Motor neuron (in vitro differentiated cells): ENCODE data around the gene PHLPP1. TPM values are rescaled to one million over a fixed set of nuclear protein-coding genes. Genes with fewer than 3 reads are reported as not detected.
A peak's percentile ranks its signal among the peaks of the same experiment; 100 is the strongest.
"Not testable (repeated sequence)": the region's sequence is repeated elsewhere in the genome, so short reads cannot be mapped to it uniquely, and the experiment has no call there.

Experiments used
- ATAC-seq, 8 experiments: fragments of 200-7000 bp; cut with Tn5 transposase; replicated peaks in 6 of 8; 2 replicates each; pipeline ENCODE4 v1.8.0; 2021; ENCODE audit warnings: mild to moderate bottlenecking in 8 of 8, moderate library complexity in 8 of 8
- H3K27ac ChIP-seq, 2 donors: fragments of 250-450 bp; sonication (Bioruptor Pico); 2 replicates each; pipeline ENCODE4 v1.9.0; 2021; ENCODE audit warnings: antibody characterized with exemption in 2 of 2, mild to moderate bottlenecking in 2 of 2, moderate library complexity in 1 of 2
- H3K4me1 ChIP-seq, 2 donors: fragments of 250-450 bp; sonication (Bioruptor Pico); replicated peaks in 1 of 2; 2 replicates each; pipeline ENCODE4 v1.6.1; 2021; ENCODE audit warnings: antibody characterized with exemption in 2 of 2, mild to moderate bottlenecking in 2 of 2, moderate library complexity in 1 of 2
- H3K4me3 ChIP-seq, 5 donors: fragments of 250-450 bp; sonication (Bioruptor Pico); 2 replicates each; pipeline ENCODE4 v1.9.0; 2021; ENCODE audit warnings: antibody characterized with exemption in 5 of 5, mild to moderate bottlenecking in 5 of 5, moderate library complexity in 4 of 5
- WGBS, 10 experiments: fragments of 450-650 bp; shearing (Covaris generic); methylation state at CpG; one replicate each; pipeline ENCODE4 v1.0.0; 2022; 5-methylcytosine and 5-hydroxymethylcytosine counted together
- in situ Hi-C, 9 experiments: fragments of 400-800 bp; cut with MboI; loops; one replicate each; pipeline ENCODE4 v1.15.0; 2021; ENCODE audit warnings: low sequenced_read_pairs in 9 of 9, low pct_unique_long_range_greater_than_20kb in 2 of 9; ENCODE audit not compliant: unreplicated experiment in 9 of 9
- total RNA-seq, 8 experiments: library from RNA; unstranded; fragments of 300-600 nt; gene quantifications; 2 replicates each; pipeline versions ENCODE4 v1.2.3 to v1.2.4, GENCODE V29; 2022

PHLPP1 gene
- total RNA-seq, 8 experiments from 2014 or later, result 3.3 to 14.4 (median 12.1) TPM

DNA sequence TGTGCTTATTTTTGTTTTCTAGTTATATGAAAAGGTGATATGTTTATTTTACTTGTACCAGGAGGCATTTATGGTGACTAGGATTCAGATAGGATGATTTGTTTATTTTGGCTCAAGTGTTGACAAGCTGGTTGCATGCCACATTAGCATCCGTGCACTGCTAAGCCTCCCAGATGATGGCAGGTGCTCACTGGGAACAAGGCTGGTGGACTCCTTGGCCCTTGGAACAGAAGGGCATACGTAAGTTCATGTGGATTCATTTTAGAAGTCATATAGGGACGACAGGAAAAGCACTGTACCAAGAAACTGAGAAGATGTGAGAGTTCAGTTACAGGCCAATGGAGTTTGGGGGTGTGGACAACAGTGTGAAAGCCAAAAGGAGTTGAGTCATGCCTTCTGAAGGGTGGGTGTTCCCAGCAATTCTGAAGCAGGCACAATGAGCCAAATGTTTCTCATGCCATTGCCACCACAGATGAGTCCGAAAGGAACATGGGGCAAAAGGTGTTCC is 166.2 kb downstream of the PHLPP1 start:
- in situ Hi-C loops, result no loop called here
- H3K4me3 ChIP-seq, result no peak overlapping the region
- peak in 3 of 8 experiments; percentile 77 to 90 (median 84) for ATAC-seq
- H3K27ac ChIP-seq, result no peak overlapping the region
- WGBS, 10 experiments, result 6 to 100% (median 74%) methylated on average over 1 to 3 of the region's 4 CpGs; no CpG with 5 or more reads in 1 of the 10 experiments
- peaks cover 13 to 14% of the 10 kb centered on the region in 2 donors for H3K4me1 ChIP-seq

DNA sequence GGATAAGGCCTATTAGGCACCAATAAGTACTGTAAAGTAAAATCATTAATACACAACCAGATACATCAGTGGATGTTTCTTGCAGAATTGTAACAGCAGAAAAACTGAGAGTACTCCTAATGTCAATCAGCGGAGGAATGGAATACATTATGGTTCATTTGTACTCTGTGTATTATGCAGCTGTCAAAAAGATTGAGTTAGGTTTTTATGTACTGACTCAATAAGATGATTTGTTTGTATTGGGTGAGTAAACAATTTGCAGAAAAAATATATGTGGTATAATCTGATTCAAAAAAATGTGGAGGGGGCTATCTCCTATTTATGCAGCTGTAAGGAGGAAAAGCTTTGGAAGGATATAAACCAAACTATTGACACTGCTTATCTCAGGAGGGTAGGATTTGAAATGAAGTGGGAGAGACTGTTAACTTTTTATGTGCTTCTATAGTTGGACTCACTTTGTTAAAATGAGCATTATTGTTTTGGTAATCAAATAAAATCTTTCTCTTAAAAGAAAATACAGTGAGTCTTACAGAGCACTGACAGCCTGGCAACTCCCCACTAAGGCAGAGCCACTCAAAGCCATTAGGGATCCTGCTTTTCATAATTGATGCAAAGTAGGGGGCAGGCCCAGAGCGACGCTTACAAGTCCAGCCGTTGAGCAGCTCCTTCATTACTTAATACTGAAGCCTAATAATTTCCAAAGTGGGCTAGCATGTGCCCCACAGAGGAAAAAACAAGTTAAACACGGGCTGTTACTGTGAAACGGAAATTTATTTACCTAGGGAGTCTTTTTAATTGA is 168.8 kb downstream of the PHLPP1 start:
- ATAC-seq, result peak in 7 of 8 experiments; percentile 11 to 76 (median 57)
- WGBS, 10 experiments, result 62 to 94% (median 80%) methylated on average over 2 to 6 of the region's 6 CpGs; no CpG with 5 or more reads in 3 of the 10 experiments
- in situ Hi-C loops, result no loop called here
- no peak overlapping the region for H3K4me3 ChIP-seq
- no peaks in the 10 kb centered on the region for H3K4me1 ChIP-seq
- H3K27ac ChIP-seq, result no peak overlapping the region

DNA sequence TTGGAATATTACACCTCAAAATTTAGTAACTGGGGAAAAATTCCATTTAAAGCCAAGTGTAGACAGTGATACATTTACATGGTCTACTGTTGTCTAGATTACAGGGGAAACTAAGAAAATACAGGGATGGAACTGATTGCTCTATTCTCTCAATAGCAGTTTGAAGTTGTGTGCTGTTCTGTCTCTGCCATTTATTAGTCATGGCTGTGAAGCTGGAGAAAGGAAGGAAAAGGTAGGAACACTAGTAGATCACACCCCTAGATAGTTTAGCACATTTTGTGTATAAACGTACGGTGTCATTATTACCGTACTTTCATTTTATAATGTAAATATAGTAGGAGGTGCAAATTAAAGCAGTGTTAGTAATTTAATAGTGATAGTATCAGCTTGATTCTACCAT is 170.5 kb downstream of the PHLPP1 start:
- in situ Hi-C loops, result no loop called here
- ATAC-seq, result no peak
- WGBS, 10 experiments, result 60 to 100% (median 94%) methylated on average over 1 to 3 of the region's 3 CpGs; no CpG with 5 or more reads in 2 of the 10 experiments
- Histone ChIP-seq H3K4me1 (no peaks in the 10 kb centered on the region), H3K27ac (no peak overlapping the region), H3K4me3 (no peak overlapping the region)

DNA sequence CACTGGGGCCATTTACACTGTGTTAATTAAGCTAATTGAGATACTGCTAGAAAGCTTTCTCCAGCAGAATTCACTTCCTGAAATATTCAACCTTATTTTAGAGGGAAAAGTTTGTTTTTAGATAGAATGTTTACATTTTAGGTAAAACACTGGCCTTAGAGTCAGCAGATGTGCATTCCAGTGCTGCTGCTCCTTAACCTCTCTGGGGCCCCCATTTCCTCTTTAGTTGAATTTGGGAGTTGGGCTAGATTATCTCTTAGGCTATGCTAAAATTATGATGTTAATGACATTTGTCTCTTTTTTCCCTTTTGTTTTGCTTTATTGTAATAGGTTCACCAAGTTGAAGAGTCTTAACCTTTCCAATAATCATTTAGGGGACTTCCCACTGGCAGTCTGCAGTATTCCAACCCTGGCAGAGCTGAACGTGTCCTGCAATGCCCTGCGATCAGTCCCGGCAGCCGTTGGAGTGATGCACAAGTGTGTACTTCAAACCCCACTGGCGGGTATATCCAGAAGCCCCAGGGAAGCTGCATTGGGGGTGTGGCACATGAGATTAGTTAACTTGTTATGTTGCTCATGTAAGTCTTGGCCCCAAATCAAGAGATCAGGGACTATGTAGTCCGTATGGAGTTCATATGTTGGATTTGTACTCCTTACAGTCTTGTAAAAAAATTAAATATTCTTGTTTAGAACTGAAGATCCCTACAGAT is 179.5 kb downstream of the PHLPP1 start:
- H3K4me1 ChIP-seq, result no peaks in the 10 kb centered on the region
- in situ Hi-C loops, result no loop called here
- WGBS, 10 experiments, result 67 to 100% (median 95%) methylated on average over 1 to 6 of the region's 6 CpGs; no CpG with 5 or more reads in 1 of the 10 experiments
- no peak overlapping the region for H3K4me3 ChIP-seq
- ATAC-seq, result no peak
- H3K27ac ChIP-seq, result no peak overlapping the region

DNA sequence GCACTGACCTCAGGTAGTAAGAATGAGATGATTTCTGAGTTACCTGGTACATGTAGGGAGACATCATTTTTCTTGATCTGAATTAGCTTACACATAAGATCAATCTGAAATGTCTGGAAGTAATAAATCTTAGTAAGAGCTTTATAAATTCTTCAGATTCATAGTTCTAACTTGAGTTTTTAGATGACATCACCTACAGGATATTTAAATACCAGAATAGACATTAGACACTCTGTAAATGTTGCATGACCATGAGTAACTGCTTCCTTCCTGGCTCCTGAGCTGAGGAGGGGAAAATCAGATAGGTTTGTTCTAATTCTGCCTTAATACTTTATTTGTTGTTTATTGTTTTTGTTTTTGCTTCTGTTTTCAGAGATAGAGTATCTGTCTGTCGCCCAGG is 181.8 kb downstream of the PHLPP1 start:
- WGBS, 10 experiments, result 43 to 100% (median 86%) methylated on average over 1 of the region's 1 CpG; no CpG with 5 or more reads in 7 of the 10 experiments
- H3K27ac ChIP-seq, result no peak overlapping the region
- ATAC-seq, result peak in 1 of 8 experiments; percentile 68
- in situ Hi-C loops, result no loop called here
- H3K4me3 ChIP-seq, result no peak overlapping the region
- no peaks in the 10 kb centered on the region for H3K4me1 ChIP-seq

DNA sequence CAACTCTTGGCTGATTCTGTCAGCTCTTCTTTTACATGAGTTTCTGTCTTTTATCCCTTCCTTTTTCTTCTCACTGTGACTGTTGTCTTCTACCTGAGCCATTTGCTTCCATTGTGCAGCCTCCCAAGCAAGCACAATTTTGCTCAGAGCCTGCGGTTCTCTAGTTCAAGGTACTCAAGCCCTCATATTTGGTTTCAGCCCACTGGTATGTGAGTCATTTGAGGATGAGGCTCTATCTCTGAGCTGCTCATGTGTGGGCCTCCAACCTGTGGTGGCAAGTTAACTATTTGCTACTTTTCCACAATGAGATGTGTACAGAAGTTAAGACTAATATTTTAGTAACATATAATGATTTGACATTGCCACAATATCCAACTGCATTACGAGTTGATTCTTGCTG is 183.0 kb downstream of the PHLPP1 start:
- H3K4me1 ChIP-seq, result no peaks in the 10 kb centered on the region
- no peak for ATAC-seq
- H3K4me3 ChIP-seq, result no peak overlapping the region
- H3K27ac ChIP-seq, result no peak overlapping the region
- in situ Hi-C loops, result no loop called here
- 77 to 100% (median 95%) methylated on average over 1 to 2 of the region's 2 CpGs for WGBS, 10 experiments

DNA sequence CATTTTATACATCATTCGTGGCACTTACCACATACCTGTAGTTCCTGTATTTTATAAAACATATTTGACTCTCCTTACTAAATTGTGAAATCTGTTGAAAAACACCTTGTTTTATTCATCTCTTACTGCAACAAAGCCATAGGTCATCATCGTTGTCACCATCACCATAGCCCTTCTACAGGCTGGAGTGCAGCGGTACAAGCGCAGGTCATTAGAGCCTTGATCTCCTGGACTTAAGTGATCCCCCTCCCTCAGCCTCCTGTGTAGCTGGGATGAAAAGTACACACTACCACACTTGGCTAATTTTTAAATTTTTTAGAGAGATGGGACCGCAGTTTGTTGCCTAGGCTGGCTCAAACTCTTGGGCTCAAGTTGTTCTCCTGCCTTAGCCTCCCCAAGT is 184.2 kb downstream of the PHLPP1 start:
- Histone ChIP-seq H3K27ac (no peak overlapping the region), H3K4me1 (no peaks in the 10 kb centered on the region), H3K4me3 (no peak overlapping the region)
- in situ Hi-C loops, result no loop called here
- WGBS, 10 experiments, result 83 to 100% (median 93%) methylated on average over 1 to 4 of the region's 5 CpGs; no CpG with 5 or more reads in 2 of the 10 experiments
- ATAC-seq, result no peak

DNA sequence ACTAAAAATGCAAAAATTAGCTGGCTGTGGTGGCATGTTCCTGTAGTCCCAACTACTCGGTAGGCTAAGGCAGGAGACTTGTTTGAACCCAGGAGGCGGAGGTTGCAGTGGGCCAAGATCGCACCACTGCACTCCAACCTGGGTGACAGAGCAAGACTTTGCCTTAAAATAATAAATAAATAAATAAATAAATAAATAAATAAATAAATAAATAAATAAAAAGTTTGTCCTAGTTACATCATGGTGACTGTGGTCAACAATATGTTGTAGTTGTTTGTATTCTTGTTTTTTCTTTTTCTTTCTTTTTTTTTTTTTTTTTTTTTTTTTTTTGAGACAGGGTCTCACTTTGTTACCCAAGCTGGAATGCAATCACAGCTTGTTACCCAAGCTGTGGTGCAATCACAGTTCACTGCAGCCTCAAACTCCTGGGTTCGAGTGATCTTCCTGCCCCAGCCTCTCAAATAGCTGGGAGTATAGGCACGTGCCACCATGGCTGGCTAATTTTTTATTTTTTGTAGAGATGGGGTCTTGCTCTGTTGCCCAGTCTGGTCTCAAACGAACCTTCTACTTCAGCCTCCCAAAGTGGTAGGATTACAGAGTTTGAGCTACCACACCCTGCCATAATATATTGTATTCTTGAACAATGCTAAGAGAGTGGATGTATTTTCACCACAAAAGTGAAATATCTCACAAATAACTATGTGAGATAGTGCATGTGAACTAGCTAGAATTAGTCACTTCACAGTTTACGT is 185.0 kb downstream of the PHLPP1 start:
- Histone ChIP-seq H3K4me1 (no peaks in the 10 kb centered on the region), H3K4me3 (no peak overlapping the region), H3K27ac (no peak overlapping the region)
- in situ Hi-C loops, result no loop called here
- ATAC-seq, result no peak
- WGBS, 10 experiments, result 81 to 100% (median 96%) methylated on average over 1 to 6 of the region's 7 CpGs

DNA sequence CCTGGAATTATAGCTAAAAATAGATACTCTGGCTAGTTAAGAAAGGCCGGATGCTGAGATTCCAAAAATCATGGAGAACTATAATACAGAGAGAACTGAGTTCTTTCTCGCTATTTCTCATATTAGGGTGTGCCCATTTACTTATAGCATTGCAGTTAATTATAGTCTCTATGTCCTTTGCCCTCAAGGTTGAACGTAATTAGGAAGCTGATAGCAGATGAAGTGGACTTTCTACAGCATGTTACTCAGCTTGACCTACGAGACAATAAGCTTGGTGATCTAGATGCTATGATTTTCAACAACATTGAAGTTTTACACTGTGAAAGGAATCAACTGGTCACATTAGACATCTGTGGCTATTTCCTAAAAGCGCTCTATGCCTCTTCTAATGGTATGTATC is 187.4 kb downstream of the PHLPP1 start:
- in situ Hi-C loops, result no loop called here
- Histone ChIP-seq H3K4me1 (no peaks in the 10 kb centered on the region), H3K4me3 (no peak overlapping the region), H3K27ac (no peak overlapping the region)
- WGBS, 10 experiments, result 75 to 100% (median 95%) methylated on average over 1 to 5 of the region's 5 CpGs
- ATAC-seq, result no peak

DNA sequence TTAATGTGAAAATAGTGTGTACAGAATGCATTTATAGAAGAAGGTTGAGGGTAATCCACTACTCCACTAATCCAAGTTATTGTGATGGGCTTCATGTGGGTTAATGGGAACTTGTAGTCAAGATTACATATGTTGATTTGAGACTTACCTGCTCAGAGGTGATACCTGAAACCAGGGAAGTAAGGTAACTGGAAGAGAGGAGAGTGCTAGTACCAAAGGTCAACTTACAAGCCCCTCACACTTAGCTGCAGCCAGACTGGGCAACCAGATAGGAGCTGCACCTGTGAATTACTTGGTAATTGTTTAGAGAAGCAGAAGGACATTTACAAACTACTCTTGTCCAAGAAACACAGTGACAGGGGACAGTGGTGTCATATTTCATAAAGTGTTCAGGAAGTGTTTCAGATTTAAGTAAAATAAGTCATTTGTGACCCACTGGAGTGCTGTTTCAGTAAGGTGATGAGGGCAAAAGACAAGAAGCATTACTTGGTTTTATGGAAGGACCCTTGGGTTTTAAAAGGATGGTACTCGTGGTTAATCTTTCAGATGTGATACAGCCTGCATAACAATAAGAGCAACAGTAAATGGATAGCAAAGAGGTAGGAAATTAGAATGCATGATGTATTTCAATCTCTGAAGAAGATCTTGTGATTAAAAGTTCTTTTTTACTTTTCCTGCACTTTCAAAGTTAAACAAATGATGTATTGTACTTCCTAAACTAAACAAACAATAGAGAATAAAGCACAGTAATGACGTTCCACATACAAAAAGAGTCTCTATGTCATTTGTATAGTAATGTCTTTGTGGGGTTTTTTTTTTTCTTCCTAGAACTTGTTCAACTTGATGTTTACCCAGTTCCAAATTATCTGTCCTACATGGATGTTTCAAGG is 189.3 kb downstream of the PHLPP1 start:
- H3K4me1 ChIP-seq, result no peaks in the 10 kb centered on the region
- in situ Hi-C loops, result no loop called here
- ATAC-seq, result no peak
- no peak overlapping the region for H3K27ac ChIP-seq
- WGBS, 10 experiments, result 20 to 89% (median 76%) methylated on average over 1 to 2 of the region's 2 CpGs
- H3K4me3 ChIP-seq, result no peak overlapping the region

DNA sequence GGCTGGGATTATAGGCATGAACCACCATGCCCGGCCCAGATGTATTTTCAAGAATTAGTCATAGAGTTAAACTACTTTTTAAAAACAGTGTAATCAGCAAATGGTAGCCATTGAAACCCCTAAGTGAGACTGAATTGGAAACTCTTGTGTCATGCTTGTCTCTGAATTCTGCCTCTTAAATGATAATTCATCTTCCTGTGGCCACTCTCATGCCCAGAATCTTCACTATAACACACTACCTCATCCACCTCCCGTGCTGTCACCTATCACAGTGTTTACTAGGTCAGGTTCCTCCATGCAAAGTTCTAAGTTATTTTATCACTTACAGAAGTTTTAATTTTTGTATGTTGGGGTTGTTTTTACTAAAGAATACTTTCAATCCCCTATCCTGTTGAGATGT is 197.5 kb downstream of the PHLPP1 start:
- 0 to 90% (median 4%) methylated on average over 1 to 2 of the region's 2 CpGs; no CpG with 5 or more reads in 2 of the 10 experiments for WGBS, 10 experiments
- Histone ChIP-seq H3K27ac (no peak overlapping the region), H3K4me1 (no peaks in the 10 kb centered on the region), H3K4me3 (no peak overlapping the region)
- in situ Hi-C loops, result no loop called here
- no peak for ATAC-seq

DNA sequence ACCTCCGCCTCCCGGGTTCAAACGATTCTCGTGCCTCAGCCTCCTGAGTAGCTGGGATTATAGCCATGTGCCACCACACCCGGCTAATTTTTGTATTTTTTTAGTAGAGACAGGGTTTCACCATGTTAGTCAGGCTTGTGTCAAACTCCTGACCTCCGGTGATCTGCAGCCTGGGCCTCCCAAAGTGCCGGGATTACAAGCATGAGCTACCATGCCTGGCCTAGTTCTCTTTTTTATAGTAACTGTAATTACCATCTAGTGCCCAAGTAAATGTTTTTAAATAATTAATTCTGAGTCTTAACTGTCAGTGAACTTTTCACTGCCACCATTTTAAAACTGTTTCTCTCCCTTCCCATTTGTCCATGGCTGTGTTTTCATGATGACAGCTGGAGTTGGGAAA is 198.5 kb downstream of the PHLPP1 start:
- ATAC-seq, in situ Hi-C loops, H3K27ac ChIP-seq, H3K4me3 ChIP-seq, H3K4me1 ChIP-seq: not testable (repeated sequence)
- WGBS, 10 experiments, result 85 to 100% (median 96%) methylated on average over 1 to 7 of the region's 7 CpGs; no CpG with 5 or more reads in 2 of the 10 experiments
